Ovary (tissue), 9 donors: ENCODE measurements around the gene OTUD4. TPM values are rescaled to one million over a fixed set of nuclear protein-coding genes. Genes with fewer than 3 reads are reported as not detected.

Source experiments
- DNase-seq, 5 donors: peaks; one replicate each; pipeline ENCODE4 v3.0.0-alpha.2; 2019 to 2020
- H3K27ac ChIP-seq, 2 donors: fragments of 200-600 bp; one replicate each; pipeline versions ENCODE4 v1.5.1 to v1.8.0; 2019 to 2022
- H3K27me3 ChIP-seq: fragments of 200-600 bp; one replicate; pipeline ENCODE4 v1.8.0; 2022
- H3K36me3 ChIP-seq: fragments of 200-600 bp; sonication (generic); one replicate; pipeline ENCODE4 v1.5.1; 2019
- H3K4me1 ChIP-seq: one replicate; pipeline ENCODE4 v1.8.1; 2013; ENCODE audit warnings: mild to moderate bottlenecking, moderate library complexity; ENCODE audit not compliant: insufficient read depth
- H3K4me3 ChIP-seq: fragments of 200-600 bp; sonication (generic); one replicate; pipeline ENCODE4 v1.5.1; 2017
- H3K9me3 ChIP-seq, 2 donors: fragments of 200-600 bp in 1 of 2; sonication (generic) in 1 of 2; one replicate each; pipeline versions ENCODE4 v1.5.1 to v1.8.1; 2013 to 2019; ENCODE audit warnings: mild to moderate bottlenecking in 1 of 2, moderate library complexity in 1 of 2
- CTCF ChIP-seq, 3 donors: fragments of 450-650 bp in 2 of 3; fragments of 200-600 bp in 1 of 3; IDR thresholded peaks; one replicate each; pipeline versions ENCODE4 v1.5.1 to v1.8.0; 2016 to 2022; ENCODE audit warnings: antibody characterized with exemption in 3 of 3, mild to moderate bottlenecking in 1 of 3
- EP300 ChIP-seq: sonication (generic); formaldehyde crosslinking; IDR thresholded peaks from one replicate; pipeline ENCODE4 v1.6.1; 2017; ENCODE audit warnings: antibody characterized with exemption
- POLR2A ChIP-seq: fragments of 450-650 bp; IDR thresholded peaks from one replicate; pipeline ENCODE4 v1.6.1; 2017; ENCODE audit warnings: antibody characterized with exemption, mild to moderate bottlenecking, moderate library complexity
- WGBS, 3 donors: extraction: QIAGEN DNeasy Blood & Tissue Kit in 1 of 3; methylation state at CpG; one replicate each; pipeline versions ENCODE4 v1.1.5 to v1.1.7; 2013 to 2017; 5-methylcytosine and 5-hydroxymethylcytosine counted together
- intact Hi-C, 4 donors: fragments of 100-400 bp; cut with DNase I; formaldehyde crosslinking; loops; one replicate each; pipeline versions ENCODE4 v1.11.0 to v1.15.1; 2022 to 2023
- polyA plus RNA-seq, 2 donors: library from polyadenylated mRNA; stranded (reverse); fragments of 200-250 nt in 1 of 2; fragments of 350-450 nt in 1 of 2; fragmentation: Illumina TruSeq in 1 of 2; extraction: RNeasy Lipid Tissue Mini Kit (QIAGEN cat#74804) in 1 of 2; gene quantifications; one replicate each; pipeline ENCODE4 v1.2.3, GENCODE V29; 2013 to 2014
- small RNA-seq: library from RNA; depleted of rRNA; stranded (forward); fragments of <200 nt; gene quantifications from one replicate; pipeline ENCODE3, GENCODE V24; 2016
- total RNA-seq, 7 donors: library from RNA; depleted of rRNA in 2 of 7; stranded (reverse); fragments of >200 nt in 2 of 7; fragmentation: NEBNext Ultra II Directional in 3 of 7; extraction: Animal tissue kit (Norgen Biotek cat#: 25700) in 3 of 7; gene quantifications; one replicate each; pipeline versions ENCODE4 v1.1.0 to v1.2.4, GENCODE V29; 2016 to 2023
- donor health status: DM: no; HTN: no; CAD: no; lungs with moderate emphysema.
- donor health status: DM: no; HTN: no; CAD: no.
- donor health status: Bipolar disorder and iron deficiency.
- donor health status: DM: yes; HTN: yes; CAD: no.
- donor health status: DM: no; HTN: no; CAD: no.
- donor health status: DM: yes; HTN: yes; CAD: no.

The OTUD4 gene
- total and polyA plus RNA-seq, 9 donors = 10.8 to 37.1 (median 32.0) TPM

GRCh38 chr4:145093638-145094037, 86.8 kb downstream of the OTUD4 start:
- DNase-seq = no peak
- Histone ChIP-seq H3K4me1 (peaks cover 2% of the 10 kb centered on the region), H3K36me3 (no peaks in the 10 kb centered on the region), H3K27ac (no peak overlapping the region), H3K9me3 (no peaks in the 10 kb centered on the region), H3K4me3 (no peak overlapping the region), H3K27me3 (no peaks in the 10 kb centered on the region)
- intact Hi-C loops = no loop called here
- WGBS, 3 donors = 96 to 99% (median 98%) methylated on average over 2 of the region's 2 CpGs
- TF ChIP-seq EP300 = no peak
- TF ChIP-seq CTCF (IDR thresholded peaks at IDR 0.05) = no peak
- no peak for TF ChIP-seq POLR2A

DNA sequence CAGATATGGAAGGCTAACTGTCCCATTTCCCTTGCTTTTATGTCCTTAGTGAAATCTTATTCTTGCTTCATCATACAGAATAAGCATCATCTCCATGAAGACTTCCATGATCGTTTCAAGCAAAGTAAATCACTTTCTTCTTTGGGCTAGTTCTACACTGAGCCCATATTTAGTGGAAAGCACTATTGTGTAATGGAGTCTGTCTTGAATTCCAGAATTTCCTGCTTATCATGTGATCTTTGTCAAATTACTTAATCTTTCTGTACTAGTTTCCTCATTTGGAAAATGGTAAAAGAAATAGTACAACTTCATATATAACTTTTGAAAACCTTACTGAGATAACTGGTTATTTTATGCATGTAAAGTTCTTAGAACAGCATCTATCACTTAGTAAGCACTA, 90.0 kb downstream of the OTUD4 start:
- Histone ChIP-seq H3K27ac (no peak overlapping the region), H3K9me3 (no peaks in the 10 kb centered on the region), H3K4me3 (no peak overlapping the region), H3K27me3 (no peaks in the 10 kb centered on the region), H3K36me3 (no peaks in the 10 kb centered on the region), H3K4me1 (no peaks in the 10 kb centered on the region)
- WGBS, 3 donors = 91 to 96% (median 93%) methylated on average over 1 of the region's 1 CpG
- no peak for DNase-seq
- no peak for TF ChIP-seq CTCF (IDR thresholded peaks at IDR 0.05)
- no peak for TF ChIP-seq POLR2A
- TF ChIP-seq EP300 = no peak
- intact Hi-C loops = no loop called here

DNA sequence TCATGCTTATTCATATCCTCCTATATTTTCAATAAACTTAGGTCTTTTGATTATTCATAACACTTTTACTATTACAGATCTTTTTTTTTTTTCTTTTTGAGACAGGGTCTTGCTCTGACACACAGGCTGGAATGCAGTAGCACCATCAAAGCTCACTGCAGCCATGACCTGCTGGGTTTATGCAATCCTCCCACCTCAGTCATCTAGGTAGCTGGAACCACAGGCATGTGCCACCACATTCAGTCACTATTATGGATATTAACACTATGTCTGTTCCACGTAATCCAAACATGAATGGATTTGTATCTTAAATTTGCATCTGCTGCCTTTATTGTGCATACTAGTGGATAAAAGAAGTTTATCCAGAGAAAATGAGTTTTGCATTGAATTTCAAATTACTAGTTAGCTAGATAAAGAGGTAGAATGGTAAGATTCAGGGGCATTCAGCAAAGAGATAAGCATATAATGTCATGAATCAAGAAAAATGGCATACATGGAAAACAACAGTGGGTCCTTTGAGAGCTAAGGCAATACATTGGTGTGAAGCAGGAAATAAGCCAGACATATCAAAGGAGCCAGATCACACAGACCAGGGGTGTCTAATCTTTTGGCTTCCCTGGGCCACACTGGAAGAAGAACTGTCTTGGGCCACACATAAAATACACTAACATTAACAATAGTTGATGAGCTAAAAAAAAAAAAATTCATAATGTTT, 96.3 kb downstream of the OTUD4 start:
- WGBS, 3 donors = 92 to 100% (median 96%) methylated on average over 1 of the region's 1 CpG
- DNase-seq = no peak
- Histone ChIP-seq H3K36me3 (no peaks in the 10 kb centered on the region), H3K4me1 (no peaks in the 10 kb centered on the region), H3K9me3 (no peaks in the 10 kb centered on the region), H3K27me3 (no peaks in the 10 kb centered on the region), H3K4me3 (no peak overlapping the region), H3K27ac (no peak overlapping the region)
- TF ChIP-seq EP300 = no peak
- TF ChIP-seq POLR2A = no peak
- TF ChIP-seq CTCF (IDR thresholded peaks at IDR 0.05) = no peak
- intact Hi-C loops = no loop called here

Small RNA genes within 50 kb of the gene (small RNA-seq; reads per million reads assigned to genes)
- gene RF00019 = not detected

Other genes starting within 250 kb of the OTUD4 start
- 10 to 100 TPM; 13.3 to 27.8 (median 18.9) TPM for gene ANAPC10, start 82.4 kb downstream of the OTUD4 start, total RNA-seq
- gene ANAPC10, start 82.4 kb downstream of the OTUD4 start, polyA plus RNA-seq = 10 to 100 TPM; 18.3 to 20.2 TPM
- gene ABCE1, start 82.3 kb downstream of the OTUD4 start, total RNA-seq = 10 to 100 TPM; 39.1 to 70.1 (median 51.8) TPM
- 10 to 100 TPM; 20.4 to 29.2 TPM for gene ABCE1, start 82.3 kb downstream of the OTUD4 start, polyA plus RNA-seq